NCI-H774 (cell line): Measurements from ENCODE around the gene KISS1R.

Experiments used
- DNase-seq: peaks from one replicate; lab custom pipeline; 2025; lab: John Stamatoyannopoulos, UW

Gene KISS1R

DNA sequence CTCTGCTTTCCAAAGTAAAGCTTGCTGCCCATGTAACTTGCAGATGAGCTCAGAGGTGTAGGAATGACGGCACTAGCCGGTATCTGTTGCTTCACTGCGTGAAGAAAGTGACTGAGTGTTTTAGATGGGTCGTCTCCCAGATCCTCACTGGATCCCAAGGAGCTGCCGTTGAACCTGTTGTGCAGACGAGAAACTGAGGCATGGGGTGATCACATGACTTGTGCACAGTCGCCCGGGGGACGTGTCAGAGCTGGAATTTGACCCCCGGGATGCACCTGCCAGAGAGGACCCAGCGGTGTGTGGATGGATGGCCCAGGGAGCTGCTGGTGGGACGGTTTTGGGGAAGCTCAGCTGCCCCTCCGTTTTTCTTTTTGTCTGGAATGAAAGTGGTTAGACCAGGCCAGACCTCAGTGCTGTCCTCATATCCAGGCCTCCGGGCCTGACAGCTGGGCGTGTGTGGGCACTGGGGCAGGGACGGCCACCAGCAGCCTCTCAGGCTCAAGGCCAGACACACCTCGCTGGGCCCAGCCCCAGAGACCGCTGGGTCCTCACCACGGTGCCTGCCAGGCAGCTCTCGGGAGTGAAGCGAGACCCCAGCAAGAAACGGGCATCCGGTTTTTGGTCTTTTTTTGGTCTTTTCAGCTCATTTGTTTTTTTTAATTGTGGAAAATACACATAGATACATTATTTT, 21.2 kb downstream of the KISS1R start:
- no peak for DNase-seq

DNA sequence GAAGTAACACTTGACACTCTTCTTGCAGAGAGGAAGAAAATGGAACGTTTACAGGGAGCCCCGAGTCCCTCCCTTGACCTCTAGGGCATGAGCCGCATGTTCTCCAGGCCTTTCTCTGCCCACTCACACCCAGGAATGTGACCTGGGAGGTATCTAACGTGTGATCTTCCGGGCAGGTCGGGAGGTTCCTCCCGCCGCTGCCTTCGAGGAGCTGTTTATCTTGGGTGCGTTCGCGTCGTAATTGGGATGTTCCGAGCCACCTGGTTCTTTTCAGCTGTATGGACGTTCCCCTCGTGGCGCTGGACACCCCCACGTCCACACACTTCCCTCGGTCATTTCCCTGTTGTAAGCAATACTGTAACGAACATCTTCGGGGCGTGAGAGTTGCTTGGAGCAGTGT, 22.3 kb downstream of the KISS1R start:
- DNase-seq: no peak

DNA sequence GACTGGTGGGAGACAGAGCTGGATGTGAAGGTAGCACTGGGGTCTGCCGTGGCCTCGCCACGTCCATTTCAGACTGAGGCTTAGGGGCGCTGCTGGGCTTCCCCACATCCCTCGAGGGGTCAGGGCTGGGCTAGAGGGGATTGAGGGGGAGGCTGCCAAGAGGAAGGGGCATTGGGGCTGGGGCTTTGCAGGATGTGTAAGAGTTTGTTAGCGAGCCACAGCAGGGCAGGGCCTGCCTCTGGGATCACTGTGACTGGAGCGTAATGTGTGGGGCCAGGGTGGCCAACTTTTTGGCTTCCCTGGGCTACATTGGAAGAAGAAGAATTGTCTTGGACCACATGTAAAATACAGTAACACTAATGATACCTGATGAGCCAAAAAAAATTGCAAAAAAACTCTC, 22.8 kb downstream of the KISS1R start:
- DNase-seq: no peak

DNA sequence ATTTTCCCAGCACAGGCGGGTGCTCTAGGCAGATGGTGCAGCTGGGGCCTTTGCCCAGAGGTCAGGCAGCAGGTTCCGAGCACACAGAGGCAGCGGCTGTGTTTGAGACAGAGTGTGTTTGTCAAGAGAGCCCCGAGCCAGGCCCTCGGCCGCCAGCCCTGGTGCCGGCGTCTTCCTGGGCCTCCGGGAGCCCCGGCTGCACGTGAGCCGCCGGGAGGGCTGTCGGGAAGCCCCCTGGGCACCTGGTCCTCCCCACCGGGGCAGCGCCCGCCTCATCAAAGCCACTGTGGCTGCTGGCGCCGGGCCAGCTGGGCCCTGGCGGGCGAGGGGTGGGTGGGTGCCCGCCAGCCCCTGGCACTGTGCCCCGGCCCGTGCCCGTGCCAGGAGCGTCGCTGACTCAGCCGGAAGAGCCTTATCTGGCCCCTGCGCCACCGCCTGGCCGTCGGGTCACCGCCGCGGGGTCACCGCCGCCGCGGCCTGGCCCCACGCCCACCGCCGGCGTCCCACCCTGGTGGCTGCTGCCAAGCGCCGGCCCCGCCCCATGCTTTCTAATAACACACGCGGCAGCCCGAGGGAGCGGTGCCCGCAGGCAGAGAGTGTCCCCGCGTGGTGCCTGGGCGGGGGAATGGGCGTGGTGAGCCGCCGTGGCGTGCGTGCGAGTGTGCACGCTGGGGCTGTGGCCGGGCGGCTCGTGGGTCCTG, 23.6 kb downstream of the KISS1R start:
- peak; percentile 66 for DNase-seq

DNA sequence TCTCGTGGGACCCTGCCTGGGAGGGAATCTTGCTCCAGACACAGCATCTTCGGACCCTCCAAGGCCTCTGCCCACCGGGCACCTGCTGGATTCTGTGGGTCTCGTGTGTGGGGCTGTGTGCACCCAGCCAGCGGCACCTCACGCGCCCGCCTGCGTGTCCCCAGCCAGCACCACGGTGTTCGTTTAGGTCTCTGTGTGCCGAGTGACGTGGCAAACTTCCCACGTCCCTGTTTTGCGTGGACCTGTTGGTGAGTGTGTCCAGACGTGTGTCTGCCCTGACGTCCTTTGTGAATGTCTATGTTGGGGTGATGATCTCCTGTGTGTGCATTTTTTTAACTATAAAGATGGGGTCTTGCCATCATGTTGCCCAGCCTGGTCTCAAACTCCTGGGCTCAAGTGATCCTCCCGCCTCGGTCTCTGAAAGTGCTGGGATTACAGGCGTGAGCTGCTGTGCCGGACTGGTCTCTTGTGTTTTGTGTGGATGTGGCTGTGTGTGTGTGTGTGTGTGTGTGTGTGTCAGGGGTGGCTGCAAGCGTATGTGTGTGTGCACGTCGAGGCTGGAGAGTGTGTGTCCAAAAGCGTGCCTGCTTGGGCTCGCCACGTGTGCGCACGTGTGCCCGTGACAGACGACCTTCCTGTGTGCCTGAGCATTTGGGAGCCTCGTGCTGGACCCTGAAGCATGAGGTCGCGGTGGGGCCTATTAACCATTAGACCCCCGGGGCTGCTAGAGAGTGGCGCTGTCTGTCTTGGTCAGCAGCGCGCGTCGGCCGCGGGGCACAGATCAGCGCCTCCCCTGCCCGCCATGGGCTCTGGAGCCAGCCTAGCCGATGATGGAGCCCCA, 24.4 kb downstream of the KISS1R start:
- DNase-seq: no peak

DNA sequence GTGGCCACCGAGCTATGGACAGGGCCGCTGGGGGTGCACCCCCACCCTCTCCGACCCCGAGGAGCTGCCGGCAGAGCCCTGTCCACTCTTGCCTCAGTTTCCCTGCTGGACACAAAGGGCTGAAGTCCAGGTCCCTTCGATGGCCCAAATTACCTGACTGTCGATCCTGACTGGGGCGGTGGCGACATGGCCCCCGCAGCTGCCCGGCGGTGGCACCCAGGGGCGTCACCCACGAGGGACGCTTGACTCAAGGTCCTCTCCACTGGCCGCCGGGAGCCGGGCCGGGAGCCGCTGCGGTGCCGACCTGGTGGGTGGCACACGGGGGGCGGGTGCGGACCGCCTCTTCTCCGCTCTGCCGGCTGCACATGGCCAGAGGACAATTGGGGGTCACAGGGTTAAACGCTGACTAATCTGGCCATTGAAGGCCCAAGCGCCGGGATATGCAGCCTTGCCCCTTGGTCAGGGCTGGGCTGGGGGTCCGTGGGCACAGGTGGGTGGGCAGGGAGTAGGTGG, 25.1 kb downstream of the KISS1R start:
- no peak for DNase-seq

DNA sequence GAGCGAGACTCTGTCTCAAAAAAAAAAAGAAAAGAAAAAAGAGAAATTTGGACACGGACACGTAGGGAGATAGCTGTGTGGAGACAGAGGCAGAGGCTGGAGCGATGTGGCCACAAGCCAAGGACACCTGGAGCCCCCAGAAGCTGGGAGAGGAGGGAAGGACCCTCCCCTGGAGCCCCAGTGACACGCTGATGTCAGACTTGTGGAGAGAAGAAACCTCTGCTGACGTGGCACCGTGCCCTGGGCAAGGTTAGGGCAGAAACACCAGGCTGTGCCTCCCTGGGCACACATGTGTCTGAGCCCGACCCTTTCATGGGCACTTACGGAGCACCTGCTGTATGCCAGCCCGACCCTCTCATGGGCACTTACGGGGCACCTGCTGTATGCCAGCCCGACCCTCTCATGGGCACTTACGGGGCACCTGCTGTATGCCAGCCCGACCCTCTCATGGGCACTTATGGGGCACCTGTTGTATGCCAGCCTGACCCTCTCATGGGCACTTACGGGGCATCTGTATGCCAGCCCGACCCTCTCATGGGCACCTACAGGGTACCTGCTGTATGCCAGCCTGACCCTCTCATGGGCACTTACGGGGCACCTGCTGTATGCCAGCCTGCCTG, 26.5 kb downstream of the KISS1R start:
- DNase-seq: no peak

DNA sequence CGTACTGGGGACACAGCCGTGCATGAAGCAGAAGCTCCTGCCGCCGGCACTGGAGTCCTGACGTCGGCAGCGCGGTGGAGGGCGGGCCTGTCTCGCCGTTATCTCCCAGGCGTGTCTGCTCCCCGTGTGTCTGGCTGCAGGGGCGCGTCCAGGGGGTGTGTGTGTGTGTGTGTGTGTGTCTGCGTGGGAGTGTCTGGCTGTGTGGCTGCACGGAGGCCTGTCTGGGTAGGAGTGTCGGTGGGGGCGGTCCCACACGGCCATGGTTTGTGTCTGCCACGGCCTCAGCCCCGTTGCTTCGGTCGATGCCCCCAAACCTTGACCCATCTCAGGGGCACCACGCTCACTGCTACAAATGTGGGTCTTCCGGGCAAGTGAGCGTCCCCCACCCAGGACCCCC, 27.0 kb downstream of the KISS1R start:
- DNase-seq: no peak

DNA sequence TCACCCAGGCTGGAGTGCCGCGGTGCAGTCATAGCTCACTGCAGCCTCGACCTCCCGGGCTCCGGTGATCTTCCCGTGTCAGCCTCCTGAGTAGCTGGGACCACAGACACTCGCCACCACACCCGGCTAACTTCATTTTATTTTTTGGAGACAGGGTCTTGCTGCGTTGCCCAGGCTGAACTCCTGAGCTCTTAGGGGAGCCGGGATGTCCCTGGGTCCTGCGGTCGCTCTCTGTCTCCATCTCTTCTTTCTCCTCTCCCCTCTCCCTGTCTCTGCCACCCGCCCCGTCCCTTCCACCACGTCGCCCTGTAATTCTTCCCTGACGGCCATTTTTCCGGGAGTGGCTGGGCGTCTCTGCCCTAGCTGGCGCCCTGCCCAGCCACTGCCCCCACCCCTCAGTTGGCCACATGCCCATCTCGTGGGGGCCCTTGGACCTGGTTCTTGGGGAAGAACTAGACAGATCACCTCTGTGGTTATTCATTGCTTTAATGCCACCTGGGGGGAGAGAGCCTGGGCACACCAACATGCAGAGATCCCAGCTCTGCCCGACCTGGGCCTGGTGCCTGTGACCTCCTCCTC, 27.6 kb downstream of the KISS1R start:
- DNase-seq: no peak

DNA sequence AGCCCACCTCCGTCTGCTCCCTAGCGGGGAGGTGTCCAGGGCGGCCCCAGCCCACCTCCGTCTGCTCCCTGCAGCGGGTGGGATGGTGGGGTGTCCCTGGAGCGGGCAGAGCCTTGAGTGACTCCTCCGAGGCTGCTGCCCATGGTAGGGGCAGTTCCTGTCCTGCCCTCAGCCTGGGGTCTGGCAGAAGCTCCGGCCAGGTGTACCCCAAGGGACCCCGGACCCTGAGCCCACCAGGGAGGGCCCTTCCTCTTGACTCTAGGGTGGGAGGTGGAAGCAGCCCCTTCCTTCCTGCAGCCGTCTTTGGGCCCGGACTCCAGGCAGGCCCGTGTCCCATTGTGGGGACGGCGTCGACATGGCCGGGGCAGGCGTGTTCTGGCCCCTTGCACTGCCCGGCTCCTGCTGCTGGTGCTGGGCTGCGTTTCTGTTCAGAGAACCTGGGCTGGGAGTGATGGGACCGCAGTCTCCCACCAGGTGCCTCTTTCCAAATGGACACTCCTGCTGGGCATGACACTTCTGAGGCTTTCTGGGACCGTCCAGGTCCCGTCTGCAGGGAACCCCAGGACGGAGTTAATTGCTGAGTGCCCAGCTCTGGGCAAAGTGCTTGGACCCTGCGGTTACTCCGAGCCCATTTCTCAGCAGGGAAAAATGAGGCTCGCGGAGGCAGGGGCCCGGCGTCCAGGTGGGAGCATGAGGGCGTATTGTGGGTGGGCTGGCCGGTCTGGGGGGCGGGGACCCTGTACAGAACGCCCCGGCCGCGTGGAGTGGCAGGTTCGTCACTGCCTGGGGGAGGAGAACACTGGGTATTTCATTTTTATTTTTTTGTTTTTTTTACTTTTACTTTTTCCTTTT, 28.5 kb downstream of the KISS1R start:
- no peak for DNase-seq

DNA sequence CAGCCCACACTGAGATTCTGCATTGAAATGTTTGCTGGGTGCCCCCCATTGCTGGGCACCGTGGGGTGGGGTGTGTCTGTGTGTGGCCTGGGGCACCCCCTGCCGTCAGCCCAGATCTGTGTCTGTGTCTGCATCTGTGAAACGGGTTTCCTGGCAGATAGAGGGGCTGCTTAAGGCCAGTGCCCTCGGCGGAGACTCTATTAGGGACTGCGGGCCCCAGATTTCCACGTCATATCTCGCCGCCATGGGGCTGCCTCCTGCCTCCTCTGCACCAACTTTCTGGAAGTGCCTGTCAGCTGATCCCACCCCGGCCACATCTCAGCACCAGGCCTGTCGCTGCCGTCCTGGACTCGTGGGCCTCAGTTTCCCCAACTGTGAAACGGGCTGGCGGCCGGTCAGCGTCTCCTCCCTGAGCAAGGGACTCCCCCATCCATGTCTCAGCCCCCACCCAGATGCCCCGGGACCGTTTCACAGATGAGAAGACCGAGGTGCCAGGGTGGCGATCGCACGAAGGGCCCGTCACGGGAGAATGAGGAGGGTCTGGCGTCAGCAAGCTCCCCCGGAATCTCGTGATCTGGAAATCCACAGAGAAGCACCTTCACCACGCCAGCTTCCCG, 30.1 kb downstream of the KISS1R start:
- no peak for DNase-seq

DNA sequence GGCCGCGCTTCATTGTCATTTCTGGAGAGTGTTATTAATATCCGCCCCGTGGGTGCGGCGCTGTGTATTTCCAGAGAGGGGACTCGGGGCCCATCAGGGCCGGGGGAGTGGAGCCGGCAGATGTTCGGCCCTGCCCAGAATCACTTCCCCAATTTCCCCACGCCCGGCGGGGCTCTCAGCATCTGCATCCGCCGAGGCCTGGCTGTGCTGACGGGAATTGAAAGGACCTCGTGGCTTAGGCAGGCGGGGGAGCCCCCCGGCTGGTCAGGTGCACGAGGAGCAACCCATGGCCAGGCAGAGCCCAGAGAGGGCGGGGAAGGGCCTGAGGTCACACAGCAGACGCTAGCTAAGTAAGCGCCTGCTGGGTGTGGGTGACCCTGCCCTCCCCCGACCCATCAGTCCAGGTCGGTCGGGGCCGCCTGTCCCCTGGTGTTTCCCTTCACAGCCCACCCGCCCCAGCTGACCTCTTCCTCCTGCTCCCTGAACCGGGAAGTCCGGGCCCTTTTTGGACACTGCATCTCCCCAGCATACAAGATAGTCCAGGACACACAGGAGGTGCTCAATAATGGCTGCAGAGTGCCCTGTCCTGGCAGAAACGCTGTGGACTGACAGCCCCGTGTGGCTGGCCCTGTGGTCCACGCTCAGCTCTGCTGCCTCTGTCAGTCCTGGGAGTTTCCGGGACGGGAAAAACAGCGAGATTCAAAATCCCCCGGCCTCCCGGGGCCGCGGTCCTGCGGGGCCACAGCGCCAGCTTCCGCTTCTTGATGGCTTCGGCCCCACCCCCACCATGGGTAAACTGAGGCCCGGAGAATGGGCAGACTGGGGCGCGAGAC, 30.8 kb downstream of the KISS1R start:
- no peak for DNase-seq

DNA sequence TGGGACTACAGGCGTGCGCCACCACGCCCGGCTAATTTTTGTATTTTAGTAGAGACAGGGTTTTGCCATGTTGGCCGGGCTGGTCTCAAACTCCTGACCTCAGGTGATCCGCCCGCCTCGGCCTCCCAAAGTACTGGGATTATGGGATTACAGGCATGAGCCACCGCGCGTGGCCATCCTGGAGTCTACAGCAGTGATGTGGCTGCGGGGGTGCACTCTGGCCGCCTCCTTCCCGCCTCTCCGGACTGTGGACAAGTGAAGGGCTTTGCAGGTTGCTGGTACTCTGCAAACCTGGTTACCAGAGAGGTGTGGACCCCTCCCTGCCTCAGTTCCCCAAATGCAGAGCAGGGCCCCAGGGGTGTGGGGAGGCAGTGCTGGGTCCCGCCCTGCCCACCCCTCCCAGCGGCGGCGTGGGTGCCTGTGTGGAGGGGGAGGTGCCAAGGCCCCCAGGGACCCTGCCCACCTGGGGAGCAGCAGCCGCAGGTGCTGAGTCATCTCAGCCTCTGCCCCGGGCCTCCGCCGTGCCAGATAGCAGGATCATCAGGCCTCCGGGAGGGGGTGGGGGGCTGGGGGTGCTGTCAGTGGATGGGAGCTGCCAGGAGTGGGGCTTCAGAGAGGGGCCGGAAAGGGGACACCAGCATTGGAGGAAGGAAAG, 31.8 kb downstream of the KISS1R start:
- no peak for DNase-seq

DNA sequence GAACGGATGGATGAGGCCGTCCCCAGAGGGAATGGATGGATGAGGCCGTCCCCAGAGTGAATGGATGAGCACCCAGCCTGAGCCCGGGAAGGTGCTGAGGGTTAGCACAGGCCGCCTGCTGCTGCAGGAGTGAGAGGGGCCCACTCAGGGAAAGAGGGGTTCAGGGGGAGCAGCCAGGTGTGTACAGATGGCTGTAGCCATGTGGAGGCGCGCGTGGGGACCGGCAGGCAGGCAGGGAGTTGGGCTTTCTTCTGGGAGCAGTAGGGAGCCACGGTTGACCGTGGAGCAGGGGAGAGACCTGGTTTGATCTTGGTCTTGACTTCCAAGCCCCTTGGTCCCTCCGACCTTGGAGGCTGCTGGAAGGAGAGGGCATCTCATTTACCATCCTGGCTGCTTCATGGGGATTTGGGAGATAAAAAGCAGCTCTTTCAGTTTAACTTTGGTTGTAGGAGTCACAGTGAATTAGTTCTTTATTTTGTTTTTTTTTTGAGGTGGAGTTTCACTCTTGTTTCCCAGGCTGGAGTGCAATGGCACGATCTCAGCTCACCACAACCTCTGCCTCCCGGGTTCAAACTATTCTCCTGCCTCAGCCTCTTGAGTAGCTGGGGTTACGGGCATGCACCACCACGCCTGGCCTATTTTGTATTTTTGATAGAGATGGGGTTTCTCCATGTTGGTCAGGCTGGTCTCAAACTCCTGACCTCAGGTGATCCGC, 33.4 kb downstream of the KISS1R start:
- no peak for DNase-seq

DNA sequence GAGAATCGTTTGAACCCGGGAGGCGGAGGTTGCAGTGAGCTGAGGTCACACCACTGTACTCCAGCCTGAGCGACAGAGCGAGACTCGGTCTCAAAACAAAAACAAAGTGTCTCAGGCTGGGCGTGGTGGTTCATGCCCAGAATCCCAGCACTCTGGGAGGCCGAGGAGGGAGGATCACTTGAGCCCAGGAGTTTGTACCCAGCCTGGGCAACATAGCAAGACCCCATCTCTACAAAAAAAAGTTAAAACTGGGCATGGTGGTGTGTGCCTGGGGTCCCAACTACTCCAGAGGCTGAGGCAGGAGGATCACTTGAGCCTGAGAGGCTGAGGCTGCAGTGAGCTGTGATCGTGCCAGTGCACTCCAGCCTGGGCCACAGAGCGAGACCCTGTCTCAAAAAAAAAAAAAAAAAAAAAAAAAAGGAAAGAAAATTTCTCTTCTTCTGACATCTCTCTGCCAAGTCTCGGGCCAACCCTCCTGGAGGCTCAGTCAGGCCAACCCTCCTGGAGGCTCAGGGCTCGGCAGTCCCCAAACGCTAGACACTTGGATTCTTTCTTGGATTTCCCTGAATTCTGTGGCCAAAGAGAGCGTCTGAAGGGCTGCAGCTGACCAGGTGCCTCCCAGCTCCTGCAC, 35.0 kb downstream of the KISS1R start:
- DNase-seq: no peak

DNA sequence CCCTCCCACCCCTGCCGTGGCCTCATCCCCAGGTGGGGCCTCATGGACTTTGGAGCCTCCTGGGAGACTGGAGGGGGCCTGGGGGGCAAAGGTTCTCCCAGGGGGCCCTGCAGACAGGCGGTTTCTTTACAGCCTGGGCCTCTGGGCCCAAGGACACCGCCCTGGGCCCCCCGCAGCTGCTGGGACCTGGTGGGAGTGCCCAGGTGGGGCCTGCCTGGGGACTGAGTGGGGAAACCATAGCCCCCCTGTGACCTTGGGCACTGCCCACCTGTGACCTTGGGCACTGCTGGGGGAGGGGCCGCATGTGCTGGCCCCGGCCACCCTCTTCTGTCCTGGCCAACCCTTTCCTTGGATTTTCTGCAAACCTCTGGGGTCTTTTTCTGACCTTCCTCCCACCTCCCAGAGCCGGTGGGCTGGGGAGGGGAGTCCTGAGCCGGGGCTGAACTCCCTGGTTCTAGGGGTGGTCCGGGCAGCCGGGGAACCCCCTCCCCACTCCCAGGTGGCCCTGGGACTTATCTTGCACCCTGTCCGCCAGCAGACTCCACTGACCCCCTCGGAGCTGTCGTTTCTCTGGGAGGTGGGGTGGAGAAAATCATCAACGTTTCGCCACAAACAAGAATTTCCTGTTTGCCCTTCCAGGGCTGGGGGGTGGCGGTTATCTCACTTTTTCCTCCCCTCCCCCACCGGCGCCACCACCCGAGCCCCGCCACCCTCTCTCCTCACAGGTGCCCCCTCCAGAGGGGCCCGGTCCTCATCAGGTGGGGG, 35.7 kb downstream of the KISS1R start:
- DNase-seq: no peak
